ENCODE data around the gene TRAF1. TPM values are rescaled to one million over a fixed set of nuclear protein-coding genes. Genes with fewer than 3 reads are reported as not detected.

TRAF1 gene
- total RNA-seq, 1 experiment from 2014 or later, result 4.7 TPM

- Histone ChIP-seq H3K36me3 (ENCODE audit: control insufficient read depth, insufficient read depth, low read length) (no peaks in the 10 kb centered on the region), H3K4me1 (ENCODE audit: control insufficient read depth, insufficient read depth, low read length) (peaks cover 3% of the 10 kb centered on the region; the same call in 1 of the 2 replicates), H3K9me3 (ENCODE audit: control insufficient read depth, insufficient read depth, low read depth, low read length) (no peaks in the 10 kb centered on the region), H3K27me3 (ENCODE audit: control insufficient read depth, insufficient read depth, low read length) (no peaks in the 10 kb centered on the region), H3K27ac (ENCODE audit: low read length) (no peak overlapping the region), H3K4me3 (ENCODE audit: low read depth in 2 of 2, low read length in 2 of 2) (no peak overlapping the region)
- in situ Hi-C loops (cut with HindIII; ENCODE audit: low pct_unique_long_range_greater_than_20kb, low sequenced_read_pairs) (no loop called here), intact Hi-C loops (cut with micrococcal nuclease; ENCODE audit: unreplicated experiment) (no loop called here)
- BruUV-seq (replicated peaks), result no TSS peak
- no peak for DNase-seq (ENCODE audit: low read depth, low spot score)
- ATAC-seq, result no peak
- ChIA-PET POLR2A (no interaction called here), CTCF (no interaction called here)
- no peak for TF ChIP-seq TCF7L2 (IDR thresholded peaks at IDR 0.05; ENCODE audit: low read depth, low read length)
- no peak for TF ChIP-seq SIN3A (IDR thresholded peaks at IDR 0.05; ENCODE audit: borderline replicate concordance, insufficient read depth, low read depth, low read length)
- TF ChIP-seq CTCF (IDR thresholded peaks at IDR 0.05), result no peak
- TF ChIP-seq REST (IDR thresholded peaks at IDR 0.05; ENCODE audit: insufficient read depth in 1 of 2, low read depth in 2 of 2, low read length in 1 of 2), result no peak
- no peak for TF ChIP-seq POLR2AphosphoS5 (IDR thresholded peaks at IDR 0.05; ENCODE audit: low read depth, low read length)
These were observed 43.0 kb downstream of the TRAF1 start for GRCh38 chr9:120883608-120883996.

- Histone ChIP-seq H3K9me3 (ENCODE audit: control insufficient read depth, insufficient read depth, low read depth, low read length) (no peaks in the 10 kb centered on the region), H3K36me3 (ENCODE audit: control insufficient read depth, insufficient read depth, low read length) (no peaks in the 10 kb centered on the region), H3K4me3 (ENCODE audit: low read depth in 2 of 2, low read length in 2 of 2) (no peak overlapping the region), H3K27me3 (ENCODE audit: control insufficient read depth, insufficient read depth, low read length) (no peaks in the 10 kb centered on the region), H3K27ac (ENCODE audit: low read length) (no peak overlapping the region), H3K4me1 (ENCODE audit: control insufficient read depth, insufficient read depth, low read length) (peaks cover 8% of the 10 kb centered on the region)
- no peak for DNase-seq (ENCODE audit: low read depth, low spot score)
- in situ Hi-C loops (cut with HindIII; ENCODE audit: low pct_unique_long_range_greater_than_20kb, low sequenced_read_pairs), result no loop called here
- BruUV-seq (replicated peaks), result no TSS peak
- TF ChIP-seq SIN3A (IDR thresholded peaks at IDR 0.05; ENCODE audit: borderline replicate concordance, insufficient read depth, low read depth, low read length), result no peak
- TF ChIP-seq POLR2AphosphoS5 (IDR thresholded peaks at IDR 0.05; ENCODE audit: low read depth, low read length), result no peak
- no peak for TF ChIP-seq CTCF (IDR thresholded peaks at IDR 0.05)
- no peak for TF ChIP-seq TCF7L2 (IDR thresholded peaks at IDR 0.05; ENCODE audit: low read depth, low read length)
- TF ChIP-seq REST (IDR thresholded peaks at IDR 0.05; ENCODE audit: insufficient read depth in 1 of 2, low read depth in 2 of 2, low read length in 1 of 2), result no peak
- CTCF ChIA-PET, result no interaction called here
- no peak for ATAC-seq
- POLR2A ChIA-PET, result no interaction called here
- intact Hi-C loops (cut with micrococcal nuclease; ENCODE audit: unreplicated experiment), result no loop called here
These were observed 43.5 kb downstream of the TRAF1 start for GRCh38 chr9:120882935-120883607.

Measured in Panc1 (cell line).